ENCODE measurements around the gene TPCN1. TPM values are rescaled to one million over a fixed set of nuclear protein-coding genes. Genes with fewer than 3 reads are reported as not detected.

TPCN1 gene
- total RNA-seq, 1 experiment from 2014 or later: 19.0 TPM

DNA sequence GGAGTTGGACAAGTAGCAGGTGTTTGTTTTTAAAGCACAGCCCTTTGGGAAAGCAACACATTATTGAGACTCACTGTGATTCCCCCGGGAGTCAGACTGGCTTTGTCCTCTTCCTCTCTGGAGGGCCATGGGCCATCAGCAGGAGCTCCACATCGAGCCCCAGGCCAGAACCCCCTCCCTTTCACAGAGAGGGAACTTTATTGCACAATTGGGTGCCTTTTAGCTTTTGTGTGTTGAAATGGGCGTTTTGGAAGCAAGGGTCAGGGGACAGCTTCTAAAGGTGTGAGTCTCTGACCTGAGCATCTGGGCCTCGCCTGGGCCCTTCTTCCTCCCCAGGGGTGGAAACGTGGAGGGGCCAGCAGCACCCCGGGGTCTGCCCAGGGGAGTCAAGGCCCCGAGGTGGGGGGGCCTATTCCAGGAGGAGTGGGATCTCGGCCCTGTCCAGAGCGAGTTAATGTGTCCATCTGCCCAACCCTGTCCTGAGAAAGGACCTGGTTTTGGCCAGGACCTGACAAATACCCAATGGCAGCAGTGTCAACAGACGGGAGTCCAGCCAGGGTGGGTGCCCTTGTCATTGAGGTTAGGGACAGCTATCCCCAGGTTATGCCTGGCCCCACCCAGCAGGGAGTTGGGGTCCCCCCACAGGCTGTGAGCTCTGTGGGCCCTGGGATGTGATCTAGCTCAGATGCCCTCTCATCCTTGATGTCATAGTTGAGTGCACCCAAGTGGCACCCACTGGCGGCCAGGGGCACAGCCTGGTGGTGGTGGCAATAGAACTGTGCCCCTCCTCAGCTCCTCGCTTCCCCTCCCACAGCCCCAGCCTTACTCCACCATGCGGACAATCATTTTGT lies 76.6 kb downstream of the TPCN1 start:
- Histone ChIP-seq H3K27ac (ENCODE audit: low read length) (no peak overlapping the region), H3K9ac (ENCODE audit: low read length) (no peak overlapping the region), H3K4me2 (ENCODE audit: low read length) (no peak overlapping the region), H3K36me3 (ENCODE audit: low read depth, low read length) (peaks cover 2% of the 10 kb centered on the region; the same call in 1 of the 2 replicates), H3K79me2 (ENCODE audit: low read length) (no peaks in the 10 kb centered on the region), H3K9me2 (replicated peaks; ENCODE audit: low read length) (no peaks in the 10 kb centered on the region), H3F3A (ENCODE audit: low read length, unreplicated experiment) (no peaks in the 10 kb centered on the region), H3K9me3 (ENCODE audit: low read length) (no peaks in the 10 kb centered on the region), H3K4me1 (ENCODE audit: insufficient read depth, low read length) (peaks cover 17% of the 10 kb centered on the region), H2AFZ (ENCODE audit: low read length) (no peak overlapping the region), H3K27me3 (ENCODE audit: low read length) (no peaks in the 10 kb centered on the region), H3K4me3 (ENCODE audit: low read length) (no peak overlapping the region), H4K20me1 (ENCODE audit: low read length) (no peaks in the 10 kb centered on the region)
- intact Hi-C loops (cut with micrococcal nuclease): loop anchor here (5.0 kb wide), 1 partner anchor 101 kb away; no protein-coding TSS in a partner anchor
- DNase-seq (no peak), ATAC-seq (no peak)
- POLR2A ChIA-PET (ENCODE audit: unreplicated experiment): no interaction called here
- TF ChIP-seq EZH2 (IDR thresholded peaks at IDR 0.05; ENCODE audit: low read length, unreplicated experiment): no peak
- TF ChIP-seq EZH2phosphoT487 (IDR thresholded peaks at IDR 0.05; ENCODE audit: borderline replicate concordance, low read length): no peak
- TF ChIP-seq, protein P1, sequence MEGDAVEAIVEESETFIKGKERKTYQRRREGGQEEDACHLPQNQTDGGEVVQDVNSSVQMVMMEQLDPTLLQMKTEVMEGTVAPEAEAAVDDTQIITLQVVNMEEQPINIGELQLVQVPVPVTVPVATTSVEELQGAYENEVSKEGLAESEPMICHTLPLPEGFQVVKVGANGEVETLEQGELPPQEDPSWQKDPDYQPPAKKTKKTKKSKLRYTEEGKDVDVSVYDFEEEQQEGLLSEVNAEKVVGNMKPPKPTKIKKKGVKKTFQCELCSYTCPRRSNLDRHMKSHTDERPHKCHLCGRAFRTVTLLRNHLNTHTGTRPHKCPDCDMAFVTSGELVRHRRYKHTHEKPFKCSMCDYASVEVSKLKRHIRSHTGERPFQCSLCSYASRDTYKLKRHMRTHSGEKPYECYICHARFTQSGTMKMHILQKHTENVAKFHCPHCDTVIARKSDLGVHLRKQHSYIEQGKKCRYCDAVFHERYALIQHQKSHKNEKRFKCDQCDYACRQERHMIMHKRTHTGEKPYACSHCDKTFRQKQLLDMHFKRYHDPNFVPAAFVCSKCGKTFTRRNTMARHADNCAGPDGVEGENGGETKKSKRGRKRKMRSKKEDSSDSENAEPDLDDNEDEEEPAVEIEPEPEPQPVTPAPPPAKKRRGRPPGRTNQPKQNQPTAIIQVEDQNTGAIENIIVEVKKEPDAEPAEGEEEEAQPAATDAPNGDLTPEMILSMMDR (conservative IDR thresholded peaks at IDR 0.05; ENCODE audit: low read depth, low read length): no peak
- CTCF ChIA-PET: no interaction called here
- no TSS peak for BruUV-seq (replicated peaks)

DNA sequence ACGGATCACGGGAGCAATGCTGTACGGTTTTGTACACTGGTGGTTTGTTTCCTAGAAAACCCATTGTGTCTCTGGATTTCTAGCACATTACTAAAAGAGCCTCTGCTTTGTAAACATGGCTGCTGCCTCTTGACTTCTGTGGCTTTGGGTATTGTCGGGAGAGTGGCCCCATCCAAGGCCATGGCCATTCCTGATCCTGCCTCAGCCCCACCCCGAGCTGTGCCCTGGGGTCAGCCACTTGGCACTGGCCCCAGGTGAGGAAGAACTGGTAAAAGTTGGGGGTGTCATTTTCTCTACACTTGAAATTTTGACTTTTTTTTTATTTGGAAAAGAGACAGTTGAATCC lies 77.2 kb downstream of the TPCN1 start:
- intact Hi-C loops (cut with micrococcal nuclease): loop anchor here (5.0 kb wide), 1 partner anchor 101 kb away; no protein-coding TSS in a partner anchor
- DNase-seq: no peak
- no peak for ATAC-seq
- Histone ChIP-seq H3K9ac (ENCODE audit: low read length) (no peak overlapping the region), H4K20me1 (ENCODE audit: low read length) (no peaks in the 10 kb centered on the region), H3K36me3 (ENCODE audit: low read depth, low read length) (peaks cover 2% of the 10 kb centered on the region; the same call in 1 of the 2 replicates), H3K9me2 (replicated peaks; ENCODE audit: low read length) (no peaks in the 10 kb centered on the region), H3F3A (ENCODE audit: low read length, unreplicated experiment) (no peaks in the 10 kb centered on the region), H3K79me2 (ENCODE audit: low read length) (no peaks in the 10 kb centered on the region), H3K4me1 (ENCODE audit: insufficient read depth, low read length) (peaks cover 17% of the 10 kb centered on the region), H3K4me3 (ENCODE audit: low read length) (no peak overlapping the region), H3K27ac (ENCODE audit: low read length) (no peak overlapping the region), H3K27me3 (ENCODE audit: low read length) (no peaks in the 10 kb centered on the region), H2AFZ (ENCODE audit: low read length) (no peak overlapping the region), H3K9me3 (ENCODE audit: low read length) (no peaks in the 10 kb centered on the region), H3K4me2 (ENCODE audit: low read length) (no peak overlapping the region)
- TF ChIP-seq EZH2 (IDR thresholded peaks at IDR 0.05; ENCODE audit: low read length, unreplicated experiment) (no peak), EZH2phosphoT487 (IDR thresholded peaks at IDR 0.05; ENCODE audit: borderline replicate concordance, low read length) (no peak)
- TF ChIP-seq, protein P1 (conservative IDR thresholded peaks at IDR 0.05; ENCODE audit: low read depth, low read length): no peak
- ChIA-PET CTCF (no interaction called here), POLR2A (ENCODE audit: unreplicated experiment) (no interaction called here)
- BruUV-seq (replicated peaks): no TSS peak

All from PC-3 (cell line).